ENCODE results near the gene SIX5.
A peak's percentile ranks its signal among the peaks of the same experiment; 100 is the strongest.

The SIX5 gene

GRCh38 chr19:45793178-45793564 lies 24.1 kb upstream of the SIX5 start:
- no peak for DNase-seq (ENCODE audit: low read depth)
- TF ChIP-seq CTCF (IDR thresholded peaks at IDR 0.05; ENCODE audit: low read depth, low read length, missing control alignments): no peak
- peak overlapping the region; percentile 89 for H3K4me3 ChIP-seq (ENCODE audit: low read depth, low read length)
- in situ Hi-C loops (cut with HindIII; ENCODE audit: low sequenced_read_pairs): no loop called here

- peak; percentile 95 for DNase-seq (ENCODE audit: low read depth)
- TF ChIP-seq CTCF (IDR thresholded peaks at IDR 0.05; ENCODE audit: low read depth, low read length, missing control alignments): no peak
- in situ Hi-C loops (cut with HindIII; ENCODE audit: low sequenced_read_pairs): no loop called here
- peak within 1 kb of the TSS; percentile 89 for H3K4me3 ChIP-seq (ENCODE audit: low read depth, low read length)
Observed at GRCh38 chr19:45792470-45793177, 23.6 kb upstream of the SIX5 start, which contains the start of gene DMWD. Gene DMWD (minus strand): TSS chr19:45792845. CDS start chr19:45792756, 89 bp downstream.

GRCh38 chr19:45791744-45792469 lies 22.9 kb upstream of the SIX5 start:
- no peak for TF ChIP-seq CTCF (IDR thresholded peaks at IDR 0.05; ENCODE audit: low read depth, low read length, missing control alignments)
- peak overlapping the region; percentile 89 for H3K4me3 ChIP-seq (ENCODE audit: low read depth, low read length)
- DNase-seq (ENCODE audit: low read depth): no peak
- in situ Hi-C loops (cut with HindIII; ENCODE audit: low sequenced_read_pairs): no loop called here

- no peak for DNase-seq (ENCODE audit: low read depth)
- TF ChIP-seq CTCF (IDR thresholded peaks at IDR 0.05; ENCODE audit: low read depth, low read length, missing control alignments): no peak
- H3K4me3 ChIP-seq (ENCODE audit: low read depth, low read length): peak overlapping the region; percentile 89
- in situ Hi-C loops (cut with HindIII; ENCODE audit: low sequenced_read_pairs): no loop called here
Observed at GRCh38 chr19:45790942-45791341, 21.9 kb upstream of the SIX5 start.

- no peak for DNase-seq (ENCODE audit: low read depth)
- no peak overlapping the region for H3K4me3 ChIP-seq (ENCODE audit: low read depth, low read length)
- TF ChIP-seq CTCF (IDR thresholded peaks at IDR 0.05; ENCODE audit: low read depth, low read length, missing control alignments): no peak
- in situ Hi-C loops (cut with HindIII; ENCODE audit: low sequenced_read_pairs): no loop called here
Observed at GRCh38 chr19:45789035-45789786, 20.2 kb upstream of the SIX5 start.

- no peak overlapping the region for H3K4me3 ChIP-seq (ENCODE audit: low read depth, low read length)
- in situ Hi-C loops (cut with HindIII; ENCODE audit: low sequenced_read_pairs): no loop called here
- DNase-seq (ENCODE audit: low read depth): no peak
- no peak for TF ChIP-seq CTCF (IDR thresholded peaks at IDR 0.05; ENCODE audit: low read depth, low read length, missing control alignments)
Observed at GRCh38 chr19:45786533-45786894, 17.5 kb upstream of the SIX5 start.

All from astrocyte of the cerebellum (primary cell).